COLO668 (cell line): ENCODE measurements around the gene ATP5PD.
"Not testable (repeated sequence)": the region's sequence is repeated elsewhere in the genome, so short reads cannot be mapped to it uniquely, and the experiment has no call there.

ENCODE experiments used
- DNase-seq: peaks from one replicate; lab custom pipeline; 2025; ENCODE audit not compliant: unreplicated experiment; lab: John Stamatoyannopoulos, UW

Gene ATP5PD

DNA sequence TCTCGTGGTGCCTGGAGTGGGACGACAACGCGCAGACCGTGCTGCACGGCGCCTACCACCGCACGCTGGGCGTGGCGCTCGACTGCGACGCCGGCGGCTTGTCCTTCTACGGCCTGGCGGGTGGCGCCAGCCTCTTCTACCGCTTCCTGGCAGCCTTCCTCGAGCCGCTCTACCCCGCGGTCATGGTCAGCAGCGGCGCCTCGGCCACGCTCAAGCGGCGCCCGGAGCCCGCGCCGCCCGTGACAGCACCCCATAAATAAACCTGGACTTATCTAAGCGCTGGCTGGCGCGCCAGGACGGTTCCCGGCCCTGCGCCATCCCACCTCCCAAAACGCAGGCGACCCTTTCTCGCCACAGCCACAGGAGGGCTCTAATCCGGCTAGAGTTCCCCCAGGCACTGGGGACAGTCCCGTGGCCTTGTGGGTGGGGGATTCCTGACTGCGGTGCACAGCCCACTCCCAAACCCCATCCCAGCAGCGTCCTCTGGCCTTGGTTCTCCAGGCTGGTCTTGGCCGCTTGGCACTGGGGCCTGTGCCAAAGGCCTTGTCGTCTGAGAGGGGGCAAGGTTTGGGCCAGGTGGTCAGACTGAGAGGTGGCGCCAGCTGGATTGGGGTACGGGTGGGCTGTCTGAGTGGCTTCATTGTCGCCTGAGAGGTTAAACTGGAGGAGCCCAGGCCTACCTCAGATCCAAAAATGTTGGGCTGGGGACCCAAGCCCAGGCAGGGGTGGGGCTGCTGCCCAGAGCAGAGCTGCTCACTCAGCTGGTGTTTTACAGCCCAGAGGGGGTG, 30.9 kb upstream of the ATP5PD start:
- peak; percentile 67 for DNase-seq

DNA sequence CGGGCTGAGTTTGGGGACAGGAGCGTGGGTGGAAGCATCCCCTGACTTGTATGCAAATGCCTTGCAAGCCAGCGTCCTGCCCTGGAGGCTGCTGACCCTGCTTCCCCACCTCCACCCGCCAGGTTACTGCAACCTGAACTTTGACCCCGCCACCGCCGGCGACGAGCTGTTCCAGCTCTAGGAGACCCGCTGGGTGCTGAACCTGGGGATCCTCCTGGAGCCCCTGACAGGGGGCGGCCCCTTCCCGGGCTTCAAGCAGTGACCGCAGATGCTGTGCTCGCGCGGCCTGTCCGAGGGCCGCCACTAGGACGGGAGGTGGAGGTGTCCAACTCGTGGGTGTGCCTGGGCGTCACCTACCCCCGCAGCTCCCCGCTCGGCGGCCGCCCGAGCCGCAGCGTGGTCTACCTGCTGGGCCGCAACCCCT, 30.3 kb upstream of the ATP5PD start:
- DNase-seq, result no peak

DNA sequence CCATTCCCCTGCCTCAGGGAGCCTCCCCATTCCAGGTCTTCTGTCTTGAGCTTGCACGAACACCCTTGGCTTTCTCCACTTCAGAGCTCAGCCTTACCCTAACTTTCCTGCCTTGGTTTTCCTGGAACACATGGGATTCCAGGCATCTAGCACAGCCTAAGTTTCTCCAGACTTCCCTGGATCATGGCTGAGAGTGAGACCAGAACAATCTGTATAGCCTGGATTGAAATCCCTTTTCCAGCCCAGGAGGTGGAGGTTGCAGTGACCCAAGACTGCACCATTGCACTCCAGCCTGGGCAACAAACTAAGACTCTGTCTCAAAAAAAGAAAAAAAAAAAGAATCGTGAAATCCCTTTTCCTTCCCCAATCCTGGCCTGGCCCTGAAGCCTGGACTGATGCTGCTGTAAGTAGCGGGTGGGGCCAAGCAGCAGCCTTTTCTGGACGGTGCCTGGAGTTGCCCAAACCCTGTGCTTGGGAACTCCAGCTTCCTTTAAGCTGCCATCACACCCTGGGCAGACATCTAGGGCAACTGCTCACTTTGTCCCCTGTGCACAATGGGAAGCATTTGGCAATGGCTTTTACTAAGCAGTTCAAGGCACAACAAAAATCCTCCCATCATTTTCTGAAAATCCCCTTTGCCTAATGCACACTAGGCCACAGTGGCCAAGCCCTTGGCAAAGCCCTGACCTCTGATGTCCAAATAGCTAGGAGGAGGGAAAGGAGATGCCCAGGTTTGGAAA, 29.0 kb upstream of the ATP5PD start:
- DNase-seq, result no peak

DNA sequence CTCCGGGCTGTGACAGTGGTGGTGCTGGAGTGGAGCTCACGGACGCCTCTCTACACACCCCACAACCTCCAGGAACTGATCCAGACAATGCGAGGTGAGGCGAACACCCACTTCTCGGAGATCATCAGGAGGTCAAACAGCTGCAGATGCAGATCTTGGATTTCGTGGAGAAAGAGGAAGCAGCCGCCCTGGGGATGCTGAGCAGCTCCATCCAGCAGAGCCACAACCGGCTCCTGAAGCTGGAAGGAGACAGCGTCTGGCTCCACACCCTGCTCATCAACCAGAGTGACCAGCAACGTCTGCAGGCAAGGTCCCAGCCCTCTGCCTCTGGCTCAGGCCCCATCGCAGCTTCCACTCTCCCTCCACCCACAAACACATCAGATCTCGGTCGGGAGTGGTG, 27.8 kb upstream of the ATP5PD start:
- no peak for DNase-seq

DNA sequence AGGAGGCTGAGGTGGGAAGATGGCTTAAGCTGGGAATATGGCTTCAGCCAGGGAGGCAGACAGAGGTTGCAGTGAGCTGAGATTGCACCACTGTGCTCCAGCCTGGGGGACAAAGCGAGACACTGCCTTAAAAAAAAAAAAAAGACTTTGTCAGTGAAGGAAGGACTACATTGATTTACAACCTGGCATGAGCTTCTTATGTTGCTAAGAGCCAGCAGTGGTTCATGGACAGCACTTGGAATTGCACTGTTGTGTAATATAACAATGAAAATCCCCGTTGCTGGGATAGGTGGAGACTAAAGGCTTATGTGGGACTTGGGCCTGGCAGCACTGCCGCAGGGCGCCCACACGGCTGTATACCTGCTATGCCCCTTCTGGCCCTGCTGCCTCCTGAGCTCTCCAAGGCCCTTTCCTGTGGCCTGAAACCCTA, 26.9 kb upstream of the ATP5PD start:
- no peak for DNase-seq

DNA sequence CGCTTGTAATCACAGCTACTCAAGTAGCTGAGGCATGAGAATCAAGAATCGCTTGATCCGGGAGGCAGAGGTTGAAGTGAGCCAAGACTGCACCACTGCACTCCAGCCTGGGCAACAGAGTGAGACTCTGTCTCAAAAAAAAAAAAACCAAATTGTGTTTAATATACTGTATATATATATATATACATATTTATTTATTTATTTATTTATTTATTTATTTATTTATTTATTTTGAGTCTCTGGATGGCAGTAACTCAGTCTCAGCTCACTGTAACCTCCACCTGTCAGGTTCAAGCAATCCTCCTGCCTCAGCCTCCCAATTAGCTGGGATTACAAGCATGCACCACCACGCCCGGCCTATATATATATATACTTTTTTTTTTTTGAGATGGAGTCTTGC, 26.1 kb upstream of the ATP5PD start:
- not testable (repeated sequence) for DNase-seq

DNA sequence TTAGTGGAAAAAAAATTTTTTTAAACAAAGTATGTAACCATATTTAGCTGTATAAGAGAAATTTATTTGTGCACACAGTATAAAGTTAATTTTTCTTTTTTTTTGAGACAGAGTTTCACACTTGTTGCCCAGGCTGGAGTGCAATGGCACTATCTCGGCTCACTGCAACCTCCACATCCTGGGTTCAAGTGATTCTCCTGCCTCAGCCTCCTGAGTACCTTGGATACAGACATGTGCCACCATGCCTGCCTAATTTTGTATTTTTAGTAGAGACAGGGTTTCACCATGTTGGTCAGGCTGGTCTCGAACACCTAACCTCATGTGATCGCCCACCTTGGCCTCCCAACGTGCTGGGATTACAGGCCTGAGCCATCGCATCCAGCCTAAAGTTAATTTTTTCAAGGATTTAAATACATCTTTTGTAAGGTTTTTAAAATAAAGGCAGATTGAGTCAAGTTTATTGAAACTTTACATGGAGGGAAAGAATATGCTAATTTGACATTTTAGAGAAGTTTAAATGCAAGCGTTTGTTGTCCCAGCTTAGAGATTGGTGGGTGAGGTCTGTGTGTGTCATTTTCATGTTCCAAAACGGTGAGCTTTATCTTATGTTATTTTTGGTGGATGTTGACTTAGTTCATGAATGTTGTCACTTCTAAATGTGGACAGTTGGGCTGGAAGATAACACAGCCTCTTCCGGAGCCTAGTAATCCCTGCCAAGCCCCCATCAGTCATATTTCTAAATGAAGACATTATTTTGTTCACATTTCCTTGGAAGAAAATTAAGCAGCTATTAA, 24.9 kb upstream of the ATP5PD start:
- DNase-seq, result not testable (repeated sequence)

DNA sequence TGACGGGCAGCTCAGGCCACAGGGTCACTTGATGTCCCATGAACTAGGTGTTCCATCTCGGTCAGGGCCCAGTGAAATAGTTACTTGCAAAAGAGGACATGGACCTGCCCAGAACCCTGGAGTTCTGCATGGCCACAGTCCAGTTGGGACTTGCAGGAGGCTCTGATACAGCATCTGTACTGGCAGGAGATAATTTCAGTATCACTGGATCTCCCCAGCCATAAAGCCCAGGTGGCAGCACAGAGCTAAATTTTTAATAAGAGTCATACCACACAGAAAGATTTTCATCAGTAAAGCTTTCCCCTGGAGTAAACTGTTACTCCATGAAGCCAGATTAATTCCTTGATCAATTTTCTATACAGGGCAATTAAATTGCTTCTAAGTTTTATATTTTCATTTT, 23.0 kb upstream of the ATP5PD start:
- peak; percentile 3 for DNase-seq

DNA sequence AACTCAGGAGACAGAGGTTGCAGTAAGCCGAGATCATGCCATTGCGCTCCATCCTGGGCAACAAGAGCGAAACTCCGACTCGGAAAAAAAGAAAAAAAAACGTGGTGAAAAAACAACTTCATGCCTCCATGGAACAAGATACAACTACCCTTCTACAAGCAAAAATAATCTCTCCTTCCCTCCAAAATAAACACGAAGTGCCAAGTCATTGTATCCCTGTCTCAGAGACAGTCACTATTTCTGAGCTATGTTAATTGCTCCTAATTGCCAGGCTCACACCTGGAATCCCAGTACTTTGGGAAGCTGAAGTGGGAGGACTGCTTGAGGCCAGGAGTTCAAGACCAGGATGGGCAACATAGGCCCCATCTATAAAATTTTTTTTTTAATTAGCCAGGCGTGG, 22.0 kb upstream of the ATP5PD start:
- no peak for DNase-seq

DNA sequence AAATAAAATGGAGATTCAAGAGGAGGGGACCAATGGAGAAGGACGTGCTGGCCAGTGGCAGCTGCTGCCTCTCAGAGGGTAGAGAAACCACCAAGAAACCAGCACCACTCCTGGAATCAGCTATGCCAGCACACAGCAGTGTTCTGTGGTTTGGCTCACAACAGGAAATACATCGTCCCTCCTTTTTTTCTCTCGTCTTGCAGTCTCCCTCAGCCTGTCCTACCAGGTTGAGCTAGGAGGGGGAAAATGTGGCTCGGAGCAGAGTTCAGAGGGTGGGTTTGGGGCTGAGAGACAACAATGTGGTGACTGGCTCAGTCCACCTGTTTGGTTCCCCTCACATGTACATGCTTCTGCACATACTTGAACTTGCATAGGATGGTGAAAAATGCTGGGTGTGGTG, 21.1 kb upstream of the ATP5PD start:
- no peak for DNase-seq

DNA sequence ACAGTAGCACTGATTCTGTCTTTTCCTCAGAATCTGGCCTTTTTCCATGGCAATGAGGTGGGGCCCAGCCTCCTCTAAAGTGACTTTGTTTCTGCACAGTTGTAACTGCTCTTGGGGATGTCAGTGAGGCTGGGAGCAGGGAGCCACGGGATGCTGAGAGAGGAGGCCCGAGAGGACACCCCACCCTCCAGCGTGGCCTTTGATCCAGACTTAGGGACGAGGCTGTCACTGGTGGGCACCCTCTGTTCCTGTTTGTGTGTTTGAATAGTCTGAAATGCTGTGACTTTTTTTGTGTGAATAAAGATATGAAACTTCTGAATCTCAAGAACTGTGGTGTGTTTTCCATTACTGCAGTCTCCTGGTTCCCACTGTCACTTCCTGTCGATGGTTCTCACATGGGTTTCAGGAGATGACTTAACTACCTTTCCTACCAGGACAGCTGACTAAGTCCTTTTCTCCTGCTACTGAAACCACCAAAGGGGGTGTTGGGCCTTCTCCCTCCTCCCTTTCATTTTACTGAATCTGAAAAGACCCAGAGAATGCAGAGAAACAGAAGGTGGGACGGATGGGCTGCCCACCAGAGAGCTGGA, 18.9 kb upstream of the ATP5PD start:
- DNase-seq, result no peak

DNA sequence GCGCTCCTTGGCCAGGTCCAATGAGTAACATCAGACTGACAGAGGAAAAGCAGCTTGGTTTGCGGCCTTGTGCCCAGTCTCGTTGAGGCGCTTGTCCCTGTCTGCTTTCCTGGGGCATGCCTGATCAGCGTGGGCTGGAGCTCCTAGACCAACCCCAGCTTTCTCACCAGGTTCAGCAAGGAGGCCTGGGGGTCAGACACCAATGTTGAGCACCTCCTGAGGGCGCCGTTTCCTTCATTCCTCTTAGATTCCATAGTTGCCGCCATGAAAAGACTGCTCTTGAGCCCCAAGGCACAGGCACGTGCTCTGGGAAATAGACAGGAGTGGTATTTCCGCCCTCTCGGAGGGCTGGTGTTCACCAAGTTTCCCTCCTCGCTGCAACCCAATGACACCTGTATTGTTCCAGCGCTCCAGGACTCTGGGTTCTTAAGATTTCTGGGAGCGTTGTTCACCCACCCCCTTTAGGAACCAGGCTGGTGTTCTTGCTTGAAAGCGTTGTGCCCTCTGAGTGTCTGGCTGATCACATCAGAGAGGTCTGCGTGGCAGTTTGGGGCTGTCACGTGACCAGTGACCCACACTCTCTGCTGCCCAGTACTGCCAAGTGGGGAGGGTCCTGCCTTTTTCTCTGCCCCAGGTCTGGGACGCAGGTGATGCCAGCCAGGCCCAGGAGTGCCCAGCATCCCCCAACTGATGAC, 18.2 kb upstream of the ATP5PD start:
- DNase-seq, result no peak

DNA sequence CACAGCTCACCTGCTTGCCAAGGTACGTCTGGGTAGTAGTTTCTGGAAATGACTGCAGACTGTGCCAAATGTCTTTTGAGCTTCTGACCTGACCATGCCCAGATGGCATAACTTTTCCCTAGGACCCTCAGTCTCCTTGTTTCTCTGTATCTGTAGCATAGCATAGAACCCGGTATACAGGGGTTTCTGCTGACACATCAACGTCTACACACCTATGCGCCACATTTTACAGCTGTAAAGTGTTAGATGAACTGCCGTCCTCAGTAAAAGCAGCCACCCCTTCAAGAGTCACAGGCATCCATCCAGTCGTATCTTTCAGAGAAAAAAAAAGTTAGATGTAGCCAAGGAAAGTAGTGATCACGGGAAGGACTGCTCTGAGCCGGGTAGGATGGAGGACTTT, 17.7 kb upstream of the ATP5PD start:
- DNase-seq, result no peak

DNA sequence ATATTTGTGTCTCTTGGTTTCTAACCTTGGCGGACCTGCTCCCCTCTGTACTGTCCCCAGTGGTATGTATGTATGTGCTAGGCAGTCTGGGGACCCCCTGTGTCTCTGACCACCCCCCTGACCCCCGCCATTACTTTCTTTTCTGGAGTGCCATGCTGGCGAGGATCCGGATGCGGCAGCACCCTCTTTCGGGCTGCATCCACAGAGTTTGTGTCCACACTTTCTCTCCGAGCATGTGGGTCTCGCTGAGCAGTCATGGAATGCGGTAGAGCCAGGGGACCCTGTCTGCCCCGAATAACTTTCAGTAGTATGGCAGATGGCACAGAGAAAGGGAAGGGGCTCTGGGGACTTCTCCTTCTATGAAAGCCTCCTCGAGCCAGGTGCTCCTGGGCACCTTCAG, 17.3 kb upstream of the ATP5PD start:
- no peak for DNase-seq

DNA sequence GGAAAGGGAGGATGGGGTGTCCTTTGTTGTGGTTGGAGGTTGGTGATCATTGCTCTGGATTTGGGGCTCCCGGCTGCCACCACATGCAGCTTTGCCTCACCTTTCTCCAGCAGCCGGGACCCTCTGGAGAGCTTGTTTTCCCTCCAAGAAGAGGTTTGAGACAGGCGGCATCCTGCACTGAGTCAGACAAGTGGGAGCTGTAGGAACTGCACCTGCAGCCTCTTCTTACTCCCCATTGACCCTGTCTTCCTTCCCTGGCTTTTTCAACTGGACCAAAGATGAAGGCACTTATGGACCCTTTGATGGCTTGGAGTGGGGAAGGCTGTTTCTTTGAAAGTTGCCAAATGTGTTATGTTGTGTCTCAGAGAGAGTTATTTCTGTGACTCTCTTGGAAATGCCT, 16.9 kb upstream of the ATP5PD start:
- DNase-seq, result no peak

DNA sequence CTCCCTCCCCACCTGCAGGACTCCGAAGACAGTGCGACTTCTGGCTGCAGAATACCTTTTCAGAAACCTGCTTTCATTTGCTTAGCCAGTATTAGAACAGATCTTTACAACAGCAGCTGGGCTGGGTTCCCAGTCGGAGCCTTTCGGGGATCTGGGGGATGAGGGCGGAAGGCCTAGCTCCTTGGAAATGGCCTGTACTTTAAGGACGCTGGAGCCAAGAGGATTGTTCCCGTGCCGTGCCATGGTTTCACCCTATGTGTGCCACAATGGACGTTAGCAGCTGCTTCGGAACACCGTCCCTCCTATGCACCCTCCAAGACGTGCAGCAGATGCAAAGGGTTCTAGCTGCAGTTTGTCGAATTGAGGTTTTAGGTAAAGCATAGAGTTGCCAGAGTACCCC, 16.4 kb upstream of the ATP5PD start:
- no peak for DNase-seq

DNA sequence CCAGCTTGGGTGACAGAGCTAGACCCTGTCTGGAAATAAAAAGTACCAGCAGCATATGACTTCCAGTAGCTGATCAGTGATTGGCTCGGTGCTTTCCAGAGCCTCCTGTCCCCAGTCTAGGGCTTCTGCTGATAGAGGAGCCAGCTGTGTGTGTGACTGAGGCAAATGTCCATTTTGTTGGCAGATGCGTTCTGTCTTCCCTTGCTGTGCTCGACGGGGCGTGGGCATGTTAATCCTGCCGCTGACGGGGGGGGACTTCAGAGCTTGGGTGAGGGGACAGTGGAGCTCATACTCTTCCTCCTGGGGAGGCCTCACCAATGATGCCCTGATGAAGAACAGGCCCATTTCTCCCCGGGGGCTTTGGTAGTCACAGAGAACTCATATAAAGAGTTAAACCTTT, 14.8 kb upstream of the ATP5PD start:
- no peak for DNase-seq

DNA sequence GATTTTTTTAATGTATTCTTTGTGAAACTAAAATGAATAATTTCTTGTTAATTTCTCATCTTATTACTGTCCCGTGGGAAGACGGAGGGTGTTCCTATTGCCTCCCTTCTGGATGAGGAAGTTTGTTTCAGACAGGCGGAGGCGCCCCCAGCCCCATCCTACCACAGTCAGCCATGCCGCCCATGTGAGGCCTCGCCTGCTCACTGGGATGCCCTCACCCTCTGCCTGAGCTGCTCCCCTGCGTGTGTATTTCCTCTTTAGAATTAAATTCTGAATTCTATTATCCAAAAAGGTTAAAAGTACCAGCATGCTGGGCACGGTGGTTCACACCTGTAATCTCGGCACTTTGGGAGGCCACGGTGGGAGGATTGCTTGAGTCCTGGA, 14.3 kb upstream of the ATP5PD start:
- no peak for DNase-seq

DNA sequence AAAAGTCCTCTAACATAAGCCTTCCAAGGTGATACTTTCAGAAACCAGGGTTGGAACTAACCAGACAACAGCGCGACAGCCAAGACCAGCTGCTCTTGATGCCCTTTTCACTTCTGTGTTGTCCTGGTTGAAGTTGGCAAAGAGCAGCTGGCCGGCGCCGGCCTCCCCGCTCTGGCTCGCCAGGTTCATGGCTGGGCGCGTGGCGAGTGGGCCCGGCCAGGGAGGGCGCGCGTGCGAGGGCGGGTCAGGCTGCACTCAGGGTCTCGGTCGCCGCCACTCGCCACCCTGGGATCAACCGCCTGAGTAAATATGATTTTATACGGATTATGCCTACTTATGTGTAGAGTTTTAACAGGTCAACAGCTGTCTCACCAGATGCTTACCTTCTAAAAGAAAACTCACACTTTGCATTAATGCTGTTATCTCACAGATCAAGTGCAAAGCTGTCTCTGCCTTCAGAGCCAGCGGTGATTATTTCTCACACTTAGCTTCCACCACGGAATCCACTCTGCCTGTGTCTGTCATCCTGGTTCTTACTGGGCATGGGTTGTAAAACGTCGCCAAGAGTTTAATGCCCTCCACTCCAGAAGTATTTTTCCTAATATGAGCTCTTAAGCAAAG, 13.8 kb upstream of the ATP5PD start:
- no peak for DNase-seq
